Thoracic aorta (tissue), 2 donors: Measurements from ENCODE around the gene ORMDL2. TPM values are rescaled to one million over a fixed set of nuclear protein-coding genes. Genes with fewer than 3 reads are reported as not detected.

Experiments
- ATAC-seq: fragments of 150-250 bp; one replicate; pipeline ENCODE4 v1.8.0; 2017; ENCODE audit warnings: low read depth; ENCODE audit not compliant: insufficient number of reproducible peaks, low FRiP score
- DNase-seq: peaks from one replicate; pipeline ENCODE4 v3.0.0-alpha.2; 2020; ENCODE audit warnings: low spot score
- H3K27ac ChIP-seq, 2 donors: fragments of 200-600 bp; sonication (generic); 1 replicate in 1 of 2; 2 replicates in 1 of 2; pipeline ENCODE4 v1.5.1; 2016; ENCODE audit warnings: mild to moderate bottlenecking in 2 of 2, moderate library complexity in 2 of 2
- H3K27me3 ChIP-seq: fragments of 200-600 bp; sonication (generic); replicated peaks from 2 replicates; pipeline ENCODE4 v1.6.0; 2016; ENCODE audit warnings: mild to moderate bottlenecking; ENCODE audit not compliant: insufficient read depth
- H3K36me3 ChIP-seq: fragments of 200-600 bp; sonication (generic); one replicate; pipeline ENCODE4 v1.5.1; 2016
- H3K4me1 ChIP-seq, 2 donors: fragments of 200-600 bp; sonication (generic); 1 replicate in 1 of 2; 2 replicates in 1 of 2; pipeline versions ENCODE4 v1.5.1 to v1.6.0; 2016; ENCODE audit warnings: low read depth in 2 of 2, mild to moderate bottlenecking in 1 of 2; ENCODE audit not compliant: control insufficient read depth in 1 of 2
- H3K4me3 ChIP-seq: fragments of 200-600 bp; sonication (generic); 2 replicates; pipeline ENCODE4 v1.5.1; 2016; ENCODE audit warnings: mild to moderate bottlenecking
- H3K9me3 ChIP-seq: fragments of 200-600 bp; sonication (generic); 2 replicates; pipeline ENCODE4 v1.5.1; 2016
- CTCF ChIP-seq: fragments of 200-600 bp; sonication (generic); IDR thresholded peaks from one replicate; pipeline ENCODE4 v1.5.1; 2019; ENCODE audit warnings: antibody characterized with exemption
- total RNA-seq, 2 donors: library from RNA; depleted of rRNA; stranded (reverse); fragments of >200 nt; gene quantifications; one replicate each; pipeline versions ENCODE4 v1.1.0 to v1.2.3, GENCODE V29; 2016

Gene ORMDL2
- total RNA-seq, 2 donors from 2014 or later: 13.8 to 16.2 TPM

GRCh38 chr12:55849616-55850343 lies 31.9 kb downstream of the ORMDL2 start:
- no peak for TF ChIP-seq CTCF
- no peak overlapping the region for H3K4me3 ChIP-seq
- no peaks in the 10 kb centered on the region for H3K27me3 ChIP-seq
- no peaks in the 10 kb centered on the region for H3K36me3 ChIP-seq
- DNase-seq (no peak), ATAC-seq (no peak)
- peak overlapping the region; percentile 100 for H3K27ac ChIP-seq
- peaks cover 20 to 57% of the 10 kb centered on the region in 2 donors for H3K4me1 ChIP-seq
- no peaks in the 10 kb centered on the region for H3K9me3 ChIP-seq

- no peak for TF ChIP-seq CTCF
- peak overlapping the region; percentile 100 for H3K27ac ChIP-seq
- no peaks in the 10 kb centered on the region for H3K36me3 ChIP-seq
- ATAC-seq (no peak), DNase-seq (no peak)
- no peaks in the 10 kb centered on the region for H3K27me3 ChIP-seq
- H3K9me3 ChIP-seq: no peaks in the 10 kb centered on the region
- H3K4me3 ChIP-seq: no peak overlapping the region
- peaks cover 20 to 54% of the 10 kb centered on the region in 2 donors for H3K4me1 ChIP-seq
Measured at GRCh38 chr12:55850401-55850800, 32.6 kb downstream of the ORMDL2 start.

- Histone ChIP-seq H3K4me1 (peaks cover 17 to 49% of the 10 kb centered on the region in 2 donors), H3K36me3 (no peaks in the 10 kb centered on the region), H3K4me3 (no peak overlapping the region), H3K27me3 (no peaks in the 10 kb centered on the region), H3K9me3 (no peaks in the 10 kb centered on the region), H3K27ac (peak overlapping the region; percentile 100)
- no peak for DNase-seq
- ATAC-seq: no peak
- TF ChIP-seq CTCF: no peak
Measured at GRCh38 chr12:55850893-55851292, 33.1 kb downstream of the ORMDL2 start.

- Histone ChIP-seq H3K27me3 (no peaks in the 10 kb centered on the region), H3K27ac (no peak overlapping the region), H3K9me3 (no peaks in the 10 kb centered on the region), H3K4me3 (no peak overlapping the region), H3K36me3 (no peaks in the 10 kb centered on the region), H3K4me1 (peaks cover 5 to 30% of the 10 kb centered on the region in 2 donors)
- no peak for TF ChIP-seq CTCF
- no peak for ATAC-seq
- no peak for DNase-seq
Measured at GRCh38 chr12:55852740-55853139, 34.9 kb downstream of the ORMDL2 start.

- Histone ChIP-seq H3K27ac (no peak overlapping the region), H3K27me3 (no peaks in the 10 kb centered on the region), H3K9me3 (peaks cover 4% of the 10 kb centered on the region), H3K4me1 (no peaks in the 10 kb centered on the region), H3K36me3 (no peaks in the 10 kb centered on the region), H3K4me3 (no peak overlapping the region)
- no peak for ATAC-seq
- TF ChIP-seq CTCF: no peak
- no peak for DNase-seq
Measured at GRCh38 chr12:55861396-55861795, 43.6 kb downstream of the ORMDL2 start.
